GM12874 (cell line): ENCODE measurements around the gene PRXL2A.

Experiments used
- TF ChIP-seq, protein P1 (sequence below): IDR thresholded peaks from 2 replicates; pipeline ENCODE4 v1.5.1; 2011; ENCODE audit warnings: low read depth, mild to moderate bottlenecking, control low read depth, low read length, moderate library complexity; ENCODE audit not compliant: insufficient read depth

The PRXL2A gene

DNA sequence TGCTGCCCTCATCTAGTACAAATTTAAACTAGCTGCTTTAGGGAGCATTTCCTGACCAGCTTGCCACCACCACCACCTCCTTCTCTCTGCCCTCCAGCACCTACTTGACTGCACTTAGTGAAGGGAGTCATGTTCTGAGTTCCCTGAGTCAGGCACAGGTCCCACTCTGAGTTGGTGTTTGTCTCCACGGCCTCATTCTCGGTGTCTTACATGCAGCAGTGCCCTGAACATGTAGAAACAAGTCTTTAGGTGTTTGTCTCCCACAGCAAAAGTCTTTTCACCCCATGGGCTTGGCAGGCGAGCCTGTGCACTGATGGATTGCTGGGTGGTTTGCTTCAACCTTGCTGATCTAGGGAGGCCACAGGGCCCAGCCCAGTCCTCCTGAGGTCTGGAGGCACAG lies 62.6 kb downstream of the PRXL2A start:
- TF ChIP-seq, protein P1, sequence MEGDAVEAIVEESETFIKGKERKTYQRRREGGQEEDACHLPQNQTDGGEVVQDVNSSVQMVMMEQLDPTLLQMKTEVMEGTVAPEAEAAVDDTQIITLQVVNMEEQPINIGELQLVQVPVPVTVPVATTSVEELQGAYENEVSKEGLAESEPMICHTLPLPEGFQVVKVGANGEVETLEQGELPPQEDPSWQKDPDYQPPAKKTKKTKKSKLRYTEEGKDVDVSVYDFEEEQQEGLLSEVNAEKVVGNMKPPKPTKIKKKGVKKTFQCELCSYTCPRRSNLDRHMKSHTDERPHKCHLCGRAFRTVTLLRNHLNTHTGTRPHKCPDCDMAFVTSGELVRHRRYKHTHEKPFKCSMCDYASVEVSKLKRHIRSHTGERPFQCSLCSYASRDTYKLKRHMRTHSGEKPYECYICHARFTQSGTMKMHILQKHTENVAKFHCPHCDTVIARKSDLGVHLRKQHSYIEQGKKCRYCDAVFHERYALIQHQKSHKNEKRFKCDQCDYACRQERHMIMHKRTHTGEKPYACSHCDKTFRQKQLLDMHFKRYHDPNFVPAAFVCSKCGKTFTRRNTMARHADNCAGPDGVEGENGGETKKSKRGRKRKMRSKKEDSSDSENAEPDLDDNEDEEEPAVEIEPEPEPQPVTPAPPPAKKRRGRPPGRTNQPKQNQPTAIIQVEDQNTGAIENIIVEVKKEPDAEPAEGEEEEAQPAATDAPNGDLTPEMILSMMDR, result no peak

DNA sequence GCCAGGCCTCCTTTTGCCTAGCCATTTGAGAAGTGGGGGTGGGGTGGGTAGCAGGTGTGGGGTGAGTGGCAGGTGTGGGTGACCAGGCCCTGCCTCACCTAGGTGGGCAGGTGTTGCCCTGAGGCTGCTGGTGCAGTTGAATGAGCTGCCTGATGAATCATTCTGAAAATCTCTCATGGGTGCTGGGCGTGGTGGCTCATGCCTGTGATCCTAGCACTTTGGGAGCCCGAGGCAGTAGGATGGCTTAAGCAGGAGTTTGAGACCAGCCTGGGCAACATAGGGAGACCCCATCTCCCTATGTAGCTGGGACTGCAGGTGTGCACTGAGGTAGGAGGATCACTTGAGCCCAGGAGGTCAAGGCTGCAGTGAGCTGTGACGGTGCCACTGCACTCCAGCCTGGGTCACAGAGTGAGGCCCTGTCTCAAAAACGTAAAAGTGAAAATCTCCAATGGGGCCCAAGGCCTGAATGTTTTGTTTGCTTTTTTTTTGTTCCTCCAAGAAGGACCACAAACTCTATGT lies 63.4 kb downstream of the PRXL2A start:
- TF ChIP-seq, protein P1, result no peak

DNA sequence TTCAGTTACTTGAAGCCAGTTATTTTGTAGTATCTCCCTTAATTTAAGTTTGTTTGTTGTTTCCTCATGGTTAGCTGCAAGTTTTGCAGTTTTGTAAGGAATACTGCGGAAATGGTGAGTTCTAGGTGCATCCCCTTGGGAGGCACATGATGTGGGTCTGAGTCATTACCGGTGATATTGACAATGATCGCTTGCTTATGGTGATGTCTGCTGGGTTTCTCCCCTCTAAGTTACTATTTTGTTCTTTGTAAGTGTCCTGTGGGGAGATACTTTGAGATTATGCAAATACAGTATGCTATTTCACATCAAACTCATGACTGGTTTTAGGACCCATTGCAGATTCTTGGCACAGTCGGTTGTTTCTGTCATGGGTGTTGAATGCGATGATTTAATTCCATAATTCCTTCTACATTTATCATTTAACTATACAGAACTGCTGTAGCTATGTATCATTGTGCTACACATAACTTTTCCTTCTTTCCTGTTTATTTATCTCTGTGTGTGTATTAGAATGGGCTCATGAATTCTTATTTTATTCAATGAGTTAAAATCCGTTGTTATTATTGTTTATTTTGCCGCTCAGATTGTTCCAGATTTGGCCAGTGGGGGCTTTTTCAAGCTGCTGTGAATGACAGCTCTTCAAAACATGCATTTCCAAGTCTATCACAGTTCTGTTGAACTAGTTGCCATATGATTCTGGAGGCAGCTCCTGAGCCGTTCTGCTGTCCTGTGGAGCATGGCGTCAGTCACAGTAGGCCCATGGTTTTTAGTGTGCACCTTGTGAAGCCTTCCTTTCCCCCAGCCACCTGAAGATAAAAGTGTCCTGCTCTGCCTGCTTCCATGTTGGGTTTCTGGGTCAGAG lies 64.1 kb downstream of the PRXL2A start:
- TF ChIP-seq, protein P1, result no peak

DNA sequence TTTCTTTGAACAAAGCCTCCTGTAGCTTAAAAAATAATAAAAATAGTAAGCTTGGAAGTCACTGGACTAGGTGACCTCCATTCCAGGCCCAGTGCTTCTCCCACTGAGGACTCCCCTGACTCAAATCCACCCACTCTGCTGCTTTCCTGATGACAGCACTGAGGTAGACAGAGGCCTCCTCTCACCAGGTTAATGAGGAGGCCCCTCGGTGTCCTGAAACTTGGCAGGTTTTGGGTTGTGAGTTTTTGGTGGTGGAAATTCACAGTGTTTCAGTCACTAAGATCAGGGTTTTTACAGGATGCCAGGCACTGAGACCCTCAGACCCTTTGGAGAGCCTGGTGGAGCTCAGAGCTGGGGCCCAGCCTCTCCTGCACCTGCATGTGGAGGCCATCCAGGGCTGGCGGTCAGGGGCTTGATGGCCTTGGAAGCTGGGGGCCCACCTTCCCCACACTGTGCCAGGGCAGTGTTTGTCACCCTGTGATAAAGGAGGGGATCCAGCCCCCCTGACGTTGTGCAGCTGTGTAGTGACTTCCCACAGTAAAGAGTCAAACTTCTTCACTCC lies 64.8 kb downstream of the PRXL2A start:
- TF ChIP-seq, protein P1, result no peak

DNA sequence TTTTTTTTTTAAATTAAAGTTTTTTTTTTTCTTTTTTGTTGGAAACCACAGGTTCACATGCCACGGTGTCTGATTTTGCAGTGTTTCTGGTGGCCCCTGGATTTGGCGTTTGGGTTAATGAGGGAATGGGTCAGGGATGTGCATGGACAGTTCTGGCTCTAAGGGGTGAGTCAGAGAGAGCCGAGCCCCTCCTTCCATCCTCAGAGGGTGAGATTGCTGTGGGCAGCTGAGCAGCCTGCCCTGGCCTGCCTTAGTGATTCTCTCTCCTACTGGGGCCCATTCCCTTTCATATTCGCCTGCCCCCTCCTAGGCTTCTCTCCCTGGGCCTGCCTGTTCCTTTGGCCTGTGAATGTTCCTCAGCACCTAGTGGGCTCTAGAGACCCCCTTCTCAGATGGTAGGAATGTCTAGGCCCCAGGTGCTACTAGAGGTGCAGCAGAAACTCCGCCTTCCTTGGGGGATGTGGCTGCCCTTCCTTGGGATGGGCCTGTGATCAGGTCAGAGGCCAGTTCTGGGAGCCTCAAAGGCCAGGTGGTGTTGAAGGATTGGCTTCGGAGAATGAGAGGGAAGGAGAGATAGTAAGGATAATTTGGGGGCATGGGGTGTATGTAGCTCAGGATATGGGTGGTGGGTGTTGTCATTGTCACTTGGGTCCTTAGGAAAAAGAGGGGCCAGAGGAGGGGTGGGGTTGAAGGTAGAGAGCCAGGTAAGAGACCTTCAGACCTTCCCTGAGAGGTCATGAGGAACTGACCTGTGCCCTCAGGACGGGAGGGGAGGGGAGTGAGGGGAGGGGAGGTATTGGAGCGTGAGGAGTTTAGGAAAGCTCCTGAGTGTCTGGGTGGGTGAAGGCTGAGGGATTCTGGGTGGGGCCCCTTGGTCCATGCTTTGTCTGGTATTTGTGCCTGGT lies 65.6 kb downstream of the PRXL2A start:
- TF ChIP-seq, protein P1, result no peak

DNA sequence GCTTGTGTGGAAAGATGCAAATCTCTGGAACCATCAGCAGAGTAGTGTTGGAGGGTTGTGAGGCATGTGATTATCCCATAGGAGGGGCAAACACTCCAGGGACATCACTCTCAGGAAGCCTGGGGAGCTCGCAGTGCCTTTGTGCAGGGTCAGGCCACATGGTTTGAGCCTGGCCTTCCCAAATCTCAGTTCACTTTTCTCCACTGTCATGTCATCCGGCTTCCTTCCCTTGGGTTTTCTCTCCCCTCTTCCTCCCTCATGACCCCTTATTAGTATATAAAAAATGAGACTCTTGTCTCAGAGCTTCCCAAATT lies 66.2 kb downstream of the PRXL2A start:
- TF ChIP-seq, protein P1, result no peak

DNA sequence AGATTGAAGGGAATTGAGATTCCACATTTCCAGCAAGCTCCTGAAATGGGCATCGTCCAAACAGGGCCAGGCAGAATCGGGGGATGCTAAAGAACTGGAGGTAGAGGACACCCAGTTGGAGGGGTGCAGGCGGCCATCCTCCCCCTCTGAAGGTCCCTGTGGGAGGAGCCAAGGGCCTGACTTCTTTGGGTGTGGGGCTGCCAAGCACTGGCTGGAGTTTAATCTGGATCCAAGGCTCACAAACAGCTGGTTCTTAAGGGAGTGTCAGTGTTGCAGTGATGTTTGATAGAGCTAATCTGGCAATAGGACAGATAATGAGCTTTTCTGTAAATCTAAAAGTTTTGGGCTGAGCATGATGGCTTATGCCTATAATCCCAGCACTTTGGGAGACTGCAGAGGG lies 66.6 kb downstream of the PRXL2A start:
- TF ChIP-seq, protein P1, result no peak
